SIG-M5 treated with dmso at 0.1 percent for 504 hours (cell line): ENCODE measurements around the gene SLC4A2.

Source experiments
- DNase-seq: peaks from one replicate; lab custom pipeline; 2025; ENCODE audit not compliant: unreplicated experiment; lab: John Stamatoyannopoulos, UW

Gene SLC4A2

DNA sequence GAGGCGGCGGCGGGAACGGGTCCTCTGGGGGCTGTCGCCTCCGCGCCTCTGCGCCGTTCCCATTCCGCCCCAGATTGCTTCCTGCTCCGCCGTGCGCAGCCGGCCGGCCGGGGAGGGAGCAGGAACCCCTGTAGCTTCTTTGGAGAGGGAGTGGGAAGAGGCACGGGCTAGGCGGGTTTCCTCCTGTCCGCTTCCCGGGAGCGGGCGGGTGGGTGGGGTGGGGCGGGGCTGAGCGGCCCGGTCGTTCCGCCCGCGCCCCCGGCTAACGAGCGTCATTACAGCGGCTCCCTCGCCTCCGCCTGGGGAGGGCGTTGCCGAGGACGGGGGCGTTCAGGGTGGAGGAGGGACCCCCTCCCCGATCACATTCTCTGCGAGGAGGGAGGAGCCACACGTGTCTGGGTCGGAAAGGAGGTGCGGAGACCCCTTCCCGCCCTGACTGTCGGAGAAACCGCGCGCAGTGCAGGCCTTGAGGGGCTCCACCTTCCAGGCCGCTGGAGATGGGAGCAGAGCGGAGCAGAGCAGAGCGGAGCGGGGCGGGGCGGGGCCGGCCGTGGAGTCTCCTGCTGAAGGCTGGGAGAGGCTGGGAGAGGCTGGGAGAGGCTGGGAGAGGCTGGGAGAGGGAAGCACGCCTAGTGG lies 66.6 kb downstream of the SLC4A2 start:
- DNase-seq: no peak
